ENCODE data around the gene CDH2.

CDH2 gene

GRCh38 chr18:28168725-28169124 lies 8.2 kb downstream of the CDH2 start:
- DNase-seq (ENCODE audit: low read depth): no peak

- DNase-seq (ENCODE audit: low read depth): peak; percentile 60
Measured at GRCh38 chr18:28167835-28168349, 9.0 kb downstream of the CDH2 start.

- no peak for DNase-seq (ENCODE audit: low read depth)
Measured at GRCh38 chr18:28164771-28165483, 12.0 kb downstream of the CDH2 start.

GRCh38 chr18:28163201-28163775 lies 13.6 kb downstream of the CDH2 start:
- peak; percentile 62 for DNase-seq (ENCODE audit: low read depth)

- no peak for DNase-seq (ENCODE audit: low read depth)
Measured at GRCh38 chr18:28161608-28162599, 15.0 kb downstream of the CDH2 start.

- no peak for DNase-seq (ENCODE audit: low read depth)
Measured at GRCh38 chr18:28159055-28159454, 17.9 kb downstream of the CDH2 start.

- DNase-seq (ENCODE audit: low read depth): peak; percentile 77
Measured at GRCh38 chr18:28158083-28158581, 18.8 kb downstream of the CDH2 start.

- DNase-seq (ENCODE audit: low read depth): peak; percentile 55
Measured at GRCh38 chr18:28153485-28154065, 23.4 kb downstream of the CDH2 start.

- DNase-seq (ENCODE audit: low read depth): no peak
Measured at GRCh38 chr18:28152754-28153153, 24.2 kb downstream of the CDH2 start.

GRCh38 chr18:28152354-28152753 lies 24.6 kb downstream of the CDH2 start:
- DNase-seq (ENCODE audit: low read depth): no peak

GRCh38 chr18:28151434-28151833 lies 25.5 kb downstream of the CDH2 start:
- no peak for DNase-seq (ENCODE audit: low read depth)

- DNase-seq (ENCODE audit: low read depth): no peak
Measured at GRCh38 chr18:28150925-28151324, 26.0 kb downstream of the CDH2 start.

- DNase-seq (ENCODE audit: low read depth): no peak
Measured at GRCh38 chr18:28149810-28150420, 27.0 kb downstream of the CDH2 start.

- DNase-seq (ENCODE audit: low read depth): peak; percentile 55
Measured at GRCh38 chr18:28147674-28148171, 29.2 kb downstream of the CDH2 start.

- no peak for DNase-seq (ENCODE audit: low read depth)
Measured at GRCh38 chr18:28143725-28144124, 33.2 kb downstream of the CDH2 start.

GRCh38 chr18:28138816-28139215 lies 38.1 kb downstream of the CDH2 start:
- no peak for DNase-seq (ENCODE audit: low read depth)

GRCh38 chr18:28136071-28136470 lies 40.9 kb downstream of the CDH2 start:
- no peak for DNase-seq (ENCODE audit: low read depth)

- no peak for DNase-seq (ENCODE audit: low read depth)
Measured at GRCh38 chr18:28134774-28135173, 42.2 kb downstream of the CDH2 start.

- DNase-seq (ENCODE audit: low read depth): no peak
Measured at GRCh38 chr18:28132084-28132483, 44.8 kb downstream of the CDH2 start.

GRCh38 chr18:28128659-28128980 lies 48.3 kb downstream of the CDH2 start:
- no peak for DNase-seq (ENCODE audit: low read depth)

All from fibroblast of gingiva (primary cell).